ENCODE measurements around the gene KMO.

Gene KMO

DNA sequence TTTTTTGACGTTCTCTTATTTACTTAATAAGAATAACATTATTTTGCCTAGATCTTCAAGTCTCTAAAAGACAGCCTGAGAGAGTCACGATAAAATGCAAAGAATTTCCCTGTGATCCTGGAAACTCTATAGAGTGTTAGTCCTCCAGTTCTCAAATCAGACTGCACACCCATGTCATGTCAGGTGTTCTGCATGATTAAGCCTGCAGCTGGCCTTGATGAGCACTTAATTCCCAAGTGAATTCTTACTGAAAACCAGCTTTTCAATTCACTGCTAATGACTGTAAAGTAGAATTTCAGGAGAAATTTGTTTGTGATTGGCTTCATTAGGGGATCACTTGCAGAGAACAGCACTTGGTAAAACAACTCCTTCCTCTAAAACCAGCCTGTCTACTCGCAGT lies 66.1 kb downstream of the KMO start:
- no peak for DNase-seq

- DNase-seq, result no peak
Measured at GRCh38 chr1:241600496-241600901, 68.3 kb downstream of the KMO start.

GRCh38 chr1:241603731-241604245 lies 71.6 kb downstream of the KMO start:
- no peak for DNase-seq

GRCh38 chr1:241605146-241605805 lies 73.1 kb downstream of the KMO start:
- DNase-seq, result no peak

GRCh38 chr1:241606544-241606943 lies 74.4 kb downstream of the KMO start:
- no peak for DNase-seq

DNA sequence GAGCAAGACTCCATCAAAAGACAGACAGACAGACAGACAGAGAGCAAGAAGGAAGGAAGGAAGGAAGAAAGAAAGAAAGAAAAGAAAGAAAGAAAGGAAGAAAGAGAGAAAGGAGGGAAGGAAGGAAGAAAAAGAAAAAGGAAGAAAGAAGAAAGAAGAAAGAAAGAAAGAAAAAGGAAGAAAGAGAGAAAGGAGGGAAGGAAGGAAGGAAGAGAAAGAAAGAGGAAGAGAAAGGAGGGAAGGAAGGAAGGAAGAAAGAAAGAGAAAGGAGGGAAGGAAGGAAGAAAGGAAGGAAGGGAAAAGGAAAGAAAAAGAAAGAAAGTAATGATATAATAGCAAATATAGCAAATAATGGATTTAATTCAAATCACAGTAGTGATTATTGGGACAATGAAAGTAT lies 75.3 kb downstream of the KMO start:
- no peak for DNase-seq

DNA sequence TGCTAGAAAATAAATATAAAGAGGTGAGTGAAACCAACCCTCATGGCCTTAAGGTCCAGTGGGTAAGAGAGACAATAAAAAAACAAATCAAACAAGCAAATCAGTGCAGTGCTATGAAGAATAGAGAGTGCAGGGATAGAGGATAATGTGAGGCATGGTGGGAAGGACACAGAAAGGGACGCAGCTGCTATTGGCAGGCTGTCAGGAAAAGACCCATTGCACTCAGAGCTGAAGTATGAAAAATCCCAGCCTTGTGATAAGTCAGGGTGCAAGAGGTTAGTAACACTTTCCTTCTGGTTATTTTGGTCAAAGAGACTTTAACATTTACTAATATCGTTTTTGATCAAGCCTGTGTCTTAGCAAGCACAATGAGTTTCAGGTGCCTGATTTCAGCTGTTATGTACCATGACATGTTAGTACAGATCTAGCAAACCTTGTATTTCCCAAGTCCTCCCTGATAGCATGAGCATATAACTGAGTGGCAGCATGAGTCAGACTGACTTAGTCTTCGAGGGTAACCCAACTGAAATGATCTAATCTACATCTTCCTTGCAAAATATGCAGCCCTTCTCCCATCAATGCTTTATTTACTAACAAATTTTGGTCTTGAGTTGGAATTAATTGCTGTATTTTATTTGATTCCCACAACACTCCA lies 76.3 kb downstream of the KMO start:
- DNase-seq, result no peak

DNA sequence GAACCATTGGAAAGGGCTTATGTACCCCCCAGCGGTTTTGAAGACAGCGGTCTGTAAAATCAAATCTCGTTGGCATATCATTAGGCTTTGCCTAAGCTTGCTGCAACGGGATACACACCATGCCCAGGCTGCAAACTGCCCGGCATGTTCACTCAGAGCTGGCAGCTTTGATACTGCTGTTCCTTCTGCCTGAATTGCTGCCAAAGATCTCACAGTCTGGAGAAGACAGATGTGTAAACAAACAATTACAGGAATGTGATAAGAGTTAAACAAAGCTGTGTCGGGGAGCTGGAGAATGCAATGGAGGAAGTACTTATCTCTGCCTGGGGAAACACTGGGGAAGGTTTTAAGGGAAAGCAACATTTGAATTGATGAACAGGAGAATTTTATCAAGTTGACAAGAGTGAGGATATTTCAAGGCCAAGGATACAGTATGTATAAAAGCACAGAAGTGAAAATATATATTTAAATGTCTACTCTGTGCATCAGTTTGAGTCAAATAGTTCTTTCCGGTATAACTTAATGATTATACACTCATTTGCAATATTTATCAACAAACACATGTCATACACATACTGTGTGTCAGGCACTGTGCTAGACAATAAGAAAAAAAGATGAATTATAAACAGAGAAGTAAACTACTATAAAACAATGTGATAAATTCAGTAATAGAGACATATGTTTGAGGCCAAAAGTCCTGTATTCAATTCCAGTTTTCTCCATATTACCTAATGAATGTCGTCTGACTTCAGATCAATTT lies 78.1 kb downstream of the KMO start:
- no peak for DNase-seq

GRCh38 chr1:241611063-241611462 lies 78.9 kb downstream of the KMO start:
- DNase-seq, result no peak

DNA sequence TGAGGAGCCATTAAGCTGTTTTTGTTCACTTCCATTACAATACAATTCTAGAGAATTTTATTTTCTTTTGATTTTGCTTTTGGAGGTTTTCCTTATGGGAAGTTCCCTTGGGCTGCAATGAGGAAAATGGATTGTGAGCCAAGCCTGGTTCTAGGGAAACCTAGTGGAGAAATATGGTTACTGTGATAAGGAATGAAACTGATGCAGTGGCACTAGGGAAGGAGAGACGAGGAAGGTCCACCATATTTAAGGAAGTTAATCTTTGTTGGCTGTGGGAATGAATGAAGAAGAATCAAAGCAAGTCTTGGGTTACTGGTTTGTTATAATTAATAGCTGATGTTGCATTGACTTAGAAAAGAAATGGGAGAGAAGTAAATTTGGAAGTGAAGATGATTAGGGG lies 79.6 kb downstream of the KMO start:
- DNase-seq, result no peak

- no peak for DNase-seq
Measured at GRCh38 chr1:241612533-241613477, 80.6 kb downstream of the KMO start.

GRCh38 chr1:241614144-241614543 lies 82.0 kb downstream of the KMO start:
- no peak for DNase-seq

DNA sequence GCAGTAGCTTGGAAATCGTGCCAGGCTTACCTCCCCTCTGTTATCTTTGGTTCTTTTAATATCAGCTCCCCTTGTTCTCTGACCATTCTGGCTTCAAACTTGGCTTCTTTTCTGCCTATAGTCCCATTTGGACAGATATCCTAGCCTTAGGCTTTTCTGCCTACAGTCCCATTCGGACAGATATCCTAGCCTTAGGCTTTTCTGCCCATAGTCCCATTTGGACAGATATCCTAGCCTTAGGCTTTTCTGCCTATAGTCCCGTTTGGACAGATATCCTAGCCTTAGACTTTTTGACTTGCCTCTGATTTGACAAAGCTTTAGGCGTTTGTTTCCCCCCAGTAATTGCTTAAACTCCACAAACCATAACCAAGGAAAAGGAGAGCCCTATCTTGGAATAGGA lies 82.4 kb downstream of the KMO start:
- DNase-seq, result no peak

- no peak for DNase-seq
Measured at GRCh38 chr1:241615043-241615974, 83.1 kb downstream of the KMO start.

- DNase-seq, result no peak
Measured at GRCh38 chr1:241617426-241617825, 85.2 kb downstream of the KMO start.

DNA sequence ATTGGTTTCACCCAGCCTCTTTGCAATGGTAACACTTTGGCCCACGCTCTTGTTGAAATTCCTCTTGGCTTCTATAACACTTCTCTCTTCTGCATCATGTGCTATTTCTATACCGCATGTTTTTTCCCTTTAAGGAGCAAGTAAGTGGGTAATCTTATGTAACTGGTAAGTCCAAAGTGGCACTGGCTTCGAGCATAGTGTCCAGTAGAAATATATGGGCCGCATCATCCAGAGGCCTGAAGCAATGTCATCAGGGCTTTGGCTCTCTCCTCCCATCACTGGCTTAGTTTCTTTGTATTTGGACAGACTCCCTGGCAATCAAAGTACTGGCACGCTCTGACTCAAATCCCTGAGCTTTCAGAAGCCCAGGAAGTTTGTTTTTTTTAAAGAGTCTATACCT lies 90.5 kb downstream of the KMO start:
- DNase-seq, result no peak

DNA sequence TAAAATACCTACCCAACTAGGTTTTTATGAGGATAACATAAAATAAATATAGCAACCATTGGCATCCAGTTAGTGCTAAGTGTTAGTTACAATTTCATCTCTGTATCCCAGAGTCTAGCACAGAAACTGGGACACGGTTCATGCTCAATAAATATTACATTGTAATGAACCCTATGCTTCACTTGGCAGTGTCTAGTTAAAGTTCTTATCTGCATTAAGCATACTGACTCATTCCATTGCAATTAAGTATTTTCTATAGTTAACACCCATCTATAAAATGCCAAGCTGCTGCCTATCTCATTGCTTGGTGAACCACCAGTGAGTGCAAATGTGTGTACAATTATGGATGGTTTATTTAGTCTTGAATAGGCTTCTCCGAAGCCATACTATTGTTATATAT lies 92.8 kb downstream of the KMO start:
- DNase-seq, result no peak

GRCh38 chr1:241627453-241628259 lies 95.5 kb downstream of the KMO start:
- no peak for DNase-seq

DNA sequence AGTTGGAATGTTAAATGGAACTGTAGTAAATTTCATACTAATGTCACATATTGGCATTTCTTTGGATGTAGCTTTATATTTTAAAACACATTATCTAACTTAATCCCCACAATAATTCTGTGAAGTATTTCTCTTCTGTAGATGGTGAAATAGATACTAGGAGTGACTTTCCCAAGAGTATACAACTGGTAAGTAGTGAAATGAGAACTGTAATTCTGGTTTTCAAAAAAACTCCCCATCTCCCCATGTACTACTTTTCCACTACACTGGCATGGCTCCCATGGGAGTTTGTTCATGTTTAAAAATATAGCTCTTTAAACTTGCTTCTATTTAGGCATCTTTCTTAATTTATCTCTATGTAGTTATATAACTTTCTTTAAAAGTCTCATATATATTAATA lies 97.8 kb downstream of the KMO start:
- no peak for DNase-seq

- DNase-seq, result no peak
Measured at GRCh38 chr1:241630476-241630875, 98.3 kb downstream of the KMO start.

- no peak for DNase-seq
Measured at GRCh38 chr1:241630899-241631298, 98.7 kb downstream of the KMO start.

Data from activated gamma-delta T cell (primary cell).